SH-SY5Y (cell line): ENCODE data around the gene CELF2.

Experiments used
- GATA2 ChIP-seq: IDR thresholded peaks from 2 replicates; pipeline ENCODE4 v1.6.1; 2011; ENCODE audit warnings: mild to moderate bottlenecking, low read depth, low read length
- GATA3 ChIP-seq: IDR thresholded peaks from 2 replicates; pipeline ENCODE4 v1.6.1; 2011; ENCODE audit warnings: low read depth, mild to moderate bottlenecking, low read length, moderate library complexity

The CELF2 gene

GRCh38 chr10:11276449-11276990 lies 258.8 kb downstream of the CELF2 start:
- TF ChIP-seq GATA2: no peak
- no peak for TF ChIP-seq GATA3

GRCh38 chr10:11279314-11279713 lies 261.6 kb downstream of the CELF2 start:
- no peak for TF ChIP-seq GATA3
- no peak for TF ChIP-seq GATA2

GRCh38 chr10:11280187-11280932 lies 262.7 kb downstream of the CELF2 start:
- no peak for TF ChIP-seq GATA3
- no peak for TF ChIP-seq GATA2

- TF ChIP-seq GATA2 (no peak), GATA3 (no peak)
Measured at GRCh38 chr10:11282156-11282555, 264.5 kb downstream of the CELF2 start.

- TF ChIP-seq GATA3: no peak
Measured at GRCh38 chr10:11282661-11283060, 265.0 kb downstream of the CELF2 start.

GRCh38 chr10:11284291-11285085 lies 266.8 kb downstream of the CELF2 start:
- TF ChIP-seq GATA2 (no peak), GATA3 (no peak)

- TF ChIP-seq GATA3: no peak
- no peak for TF ChIP-seq GATA2
Measured at GRCh38 chr10:11285171-11285570, 267.5 kb downstream of the CELF2 start.

- TF ChIP-seq GATA2: no peak
- TF ChIP-seq GATA3: no peak
Measured at GRCh38 chr10:11286261-11286852, 268.7 kb downstream of the CELF2 start.

- no peak for TF ChIP-seq GATA3
- TF ChIP-seq GATA2: no peak
Measured at GRCh38 chr10:11288302-11288701, 270.6 kb downstream of the CELF2 start.

GRCh38 chr10:11290156-11290890 lies 272.7 kb downstream of the CELF2 start:
- TF ChIP-seq GATA2 (no peak), GATA3 (no peak)

GRCh38 chr10:11292576-11293302 lies 275.1 kb downstream of the CELF2 start:
- no peak for TF ChIP-seq GATA3
- TF ChIP-seq GATA2: no peak

- TF ChIP-seq GATA2 (no peak), GATA3 (no peak)
Measured at GRCh38 chr10:11293332-11293731, 275.7 kb downstream of the CELF2 start.

GRCh38 chr10:11294831-11295450 lies 277.3 kb downstream of the CELF2 start:
- TF ChIP-seq GATA3: no peak
- TF ChIP-seq GATA2: no peak
